Right lobe of liver (tissue), 4 donors: Measurements from ENCODE around the gene WDR13.

ENCODE experiments used
- CTCF ChIP-seq, 4 donors: fragments of 200-600 bp in 3 of 4; fragments of 450-650 bp in 1 of 4; IDR thresholded peaks; one replicate each; pipeline versions ENCODE4 v1.5.1 to v1.8.0; 2016 to 2022; ENCODE audit warnings: antibody characterized with exemption in 4 of 4, mild to moderate bottlenecking in 2 of 4
- POLR2A ChIP-seq: fragments of 450-650 bp; IDR thresholded peaks from one replicate; pipeline ENCODE4 v1.6.1; 2017; ENCODE audit warnings: antibody characterized with exemption, mild to moderate bottlenecking
- donor health status: DM: no; HTN: no; CAD: no.
- donor health status: DM: no; HTN: no; CAD: no.
- donor health status: DM: no; HTN: yes; CAD: no.

- TF ChIP-seq POLR2A (no peak), CTCF (IDR thresholded peaks at IDR 0.05) (no peak)
These were observed 51.8 kb downstream of the WDR13 start for GRCh38 chrX:48649102-48649501.
